Ishikawa (cell line): ENCODE data around the gene CEMP1.

ENCODE experiments used
- CEBPB ChIP-seq: IDR thresholded peaks from 2 replicates; pipeline ENCODE4 v1.6.1; 2012
- CREB1 ChIP-seq: IDR thresholded peaks from 2 replicates; pipeline ENCODE4 v1.6.1; 2012; ENCODE audit warnings: low read depth
- EP300 ChIP-seq: IDR thresholded peaks from 2 replicates; pipeline ENCODE4 v1.6.1; 2012; ENCODE audit warnings: borderline replicate concordance
- FOXM1 ChIP-seq: IDR thresholded peaks from 2 replicates; pipeline ENCODE4 v1.6.1; 2012; ENCODE audit warnings: low read depth, borderline replicate concordance
- MAX ChIP-seq: IDR thresholded peaks from 2 replicates; pipeline ENCODE4 v1.6.1; 2012
- NFIC ChIP-seq: IDR thresholded peaks from 2 replicates; pipeline ENCODE4 v1.6.1; 2012
- RAD21 ChIP-seq: IDR thresholded peaks from 2 replicates; pipeline ENCODE4 v1.6.1; 2012; ENCODE audit warnings: low read depth
- TAF1 ChIP-seq: IDR thresholded peaks from 2 replicates; pipeline ENCODE4 v1.6.1; 2012; ENCODE audit warnings: low read depth, mild to moderate bottlenecking
- TCF12 ChIP-seq: IDR thresholded peaks from 2 replicates; pipeline ENCODE4 v1.6.1; 2012; ENCODE audit warnings: low read depth
- TEAD4 ChIP-seq: IDR thresholded peaks from 2 replicates; pipeline ENCODE4 v1.6.1; 2012
- YY1 ChIP-seq: IDR thresholded peaks from 2 replicates; pipeline ENCODE4 v1.6.1; 2012; ENCODE audit warnings: low read depth
- ZBTB7A ChIP-seq: IDR thresholded peaks from 2 replicates; pipeline ENCODE4 v1.6.1; 2012; ENCODE audit warnings: low read depth
- TF ChIP-seq, protein P1 (sequence below): IDR thresholded peaks from 2 replicates; pipeline ENCODE4 v1.6.1; 2012; ENCODE audit warnings: low read depth, mild to moderate bottlenecking

DNA sequence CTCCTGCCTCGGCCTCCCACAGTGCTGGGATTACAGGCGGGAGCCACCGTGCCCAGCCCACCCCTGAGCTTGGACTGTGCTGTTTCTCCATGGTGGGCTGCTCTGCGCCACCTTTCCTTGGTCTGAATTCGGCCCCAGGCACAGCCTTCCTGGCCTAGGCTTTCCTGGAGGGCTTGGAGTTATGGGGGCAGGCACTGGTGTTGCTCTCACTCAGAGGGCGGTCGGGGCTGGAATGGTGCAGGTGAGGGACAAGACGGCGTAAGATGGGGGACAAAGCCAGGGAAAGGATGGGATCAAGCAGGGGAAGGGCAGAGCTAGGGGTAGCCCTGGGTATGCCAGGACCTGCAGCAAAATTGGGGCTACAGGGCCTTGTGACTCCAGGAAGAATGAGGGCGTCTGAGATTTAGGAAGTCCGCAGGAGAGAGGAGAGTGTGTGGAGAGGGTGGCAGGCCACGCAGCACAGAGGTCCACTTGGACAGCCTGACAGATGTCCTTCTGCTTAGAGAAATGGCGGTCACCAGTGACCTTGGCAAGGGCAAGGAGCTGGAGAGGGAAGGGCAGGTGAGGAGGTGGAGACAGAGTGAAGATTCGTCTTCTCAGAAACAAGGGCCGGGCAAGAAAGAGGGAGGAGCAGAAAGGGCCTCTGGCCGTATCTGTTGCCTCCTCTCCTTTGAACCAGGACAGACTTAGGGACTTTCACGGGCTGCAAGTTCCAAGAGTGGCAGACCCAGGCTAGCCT lies 19.0 kb downstream of the CEMP1 start:
- no peak for TF ChIP-seq FOXM1
- TF ChIP-seq, protein P1, sequence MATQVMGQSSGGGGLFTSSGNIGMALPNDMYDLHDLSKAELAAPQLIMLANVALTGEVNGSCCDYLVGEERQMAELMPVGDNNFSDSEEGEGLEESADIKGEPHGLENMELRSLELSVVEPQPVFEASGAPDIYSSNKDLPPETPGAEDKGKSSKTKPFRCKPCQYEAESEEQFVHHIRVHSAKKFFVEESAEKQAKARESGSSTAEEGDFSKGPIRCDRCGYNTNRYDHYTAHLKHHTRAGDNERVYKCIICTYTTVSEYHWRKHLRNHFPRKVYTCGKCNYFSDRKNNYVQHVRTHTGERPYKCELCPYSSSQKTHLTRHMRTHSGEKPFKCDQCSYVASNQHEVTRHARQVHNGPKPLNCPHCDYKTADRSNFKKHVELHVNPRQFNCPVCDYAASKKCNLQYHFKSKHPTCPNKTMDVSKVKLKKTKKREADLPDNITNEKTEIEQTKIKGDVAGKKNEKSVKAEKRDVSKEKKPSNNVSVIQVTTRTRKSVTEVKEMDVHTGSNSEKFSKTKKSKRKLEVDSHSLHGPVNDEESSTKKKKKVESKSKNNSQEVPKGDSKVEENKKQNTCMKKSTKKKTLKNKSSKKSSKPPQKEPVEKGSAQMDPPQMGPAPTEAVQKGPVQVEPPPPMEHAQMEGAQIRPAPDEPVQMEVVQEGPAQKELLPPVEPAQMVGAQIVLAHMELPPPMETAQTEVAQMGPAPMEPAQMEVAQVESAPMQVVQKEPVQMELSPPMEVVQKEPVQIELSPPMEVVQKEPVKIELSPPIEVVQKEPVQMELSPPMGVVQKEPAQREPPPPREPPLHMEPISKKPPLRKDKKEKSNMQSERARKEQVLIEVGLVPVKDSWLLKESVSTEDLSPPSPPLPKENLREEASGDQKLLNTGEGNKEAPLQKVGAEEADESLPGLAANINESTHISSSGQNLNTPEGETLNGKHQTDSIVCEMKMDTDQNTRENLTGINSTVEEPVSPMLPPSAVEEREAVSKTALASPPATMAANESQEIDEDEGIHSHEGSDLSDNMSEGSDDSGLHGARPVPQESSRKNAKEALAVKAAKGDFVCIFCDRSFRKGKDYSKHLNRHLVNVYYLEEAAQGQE, result no peak
- TF ChIP-seq TCF12, result no peak
- TF ChIP-seq EP300, result no peak
- TF ChIP-seq RAD21, result no peak
- TF ChIP-seq CREB1, result no peak
- no peak for TF ChIP-seq MAX
- TF ChIP-seq CEBPB, result no peak
- no peak for TF ChIP-seq ZBTB7A
- TF ChIP-seq NFIC, result no peak
- no peak for TF ChIP-seq TAF1
- no peak for TF ChIP-seq YY1
- TF ChIP-seq TEAD4, result no peak
